Daoy (cell line): Measurements from ENCODE around the gene ITPK1. TPM values are rescaled to one million over a fixed set of nuclear protein-coding genes. Genes with fewer than 3 reads are reported as not detected.

Experiments
- DNase-seq: peaks from one replicate; pipeline ENCODE4 v3.0.0-alpha.2; 2015; ENCODE audit warnings: low read depth
- total RNA-seq: library from RNA; depleted of rRNA; stranded (reverse); fragments of >200 nt; shearing (Covaris generic); gene quantifications from 2 replicates; pipeline ENCODE4 v1.2.3, GENCODE V29; 2014

ITPK1 gene
- total RNA-seq, 1 experiment from 2014 or later = 14.2 TPM

DNA sequence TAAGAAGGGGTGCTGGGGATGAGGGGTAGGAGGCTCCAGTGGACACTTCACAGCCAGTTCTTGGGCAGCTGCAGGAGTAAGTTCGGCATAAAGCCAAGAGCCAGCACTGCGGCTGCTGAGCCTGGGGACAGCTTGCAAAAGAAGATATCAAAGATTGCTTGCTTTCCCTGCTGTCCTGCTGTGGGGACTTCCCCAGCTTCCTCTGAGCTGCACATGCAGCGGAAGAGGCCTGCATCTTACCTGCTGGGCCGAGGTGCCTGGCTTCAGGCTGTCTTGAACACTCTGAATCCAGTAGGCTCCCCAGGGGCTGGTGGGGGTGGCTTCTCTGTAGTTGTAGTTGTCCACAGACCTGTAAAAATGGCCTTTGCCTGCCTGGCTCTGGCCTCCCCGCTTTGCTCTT is 191.5 kb downstream of the ITPK1 start:
- no peak for DNase-seq

- DNase-seq = no peak
Measured at GRCh38 chr14:92923744-92924103, 192.0 kb downstream of the ITPK1 start.

- peak; percentile 77 for DNase-seq
Measured at GRCh38 chr14:92922883-92923743, 192.6 kb downstream of the ITPK1 start, which contains the start of gene CHGA. Gene CHGA, plus strand, starts transcription at chr14:92923150. Its CDS starts 210 bp downstream, at chr14:92923360.

GRCh38 chr14:92922155-92922735 is 193.5 kb downstream of the ITPK1 start:
- no peak for DNase-seq

GRCh38 chr14:92920001-92920400 is 195.7 kb downstream of the ITPK1 start:
- DNase-seq = no peak

DNA sequence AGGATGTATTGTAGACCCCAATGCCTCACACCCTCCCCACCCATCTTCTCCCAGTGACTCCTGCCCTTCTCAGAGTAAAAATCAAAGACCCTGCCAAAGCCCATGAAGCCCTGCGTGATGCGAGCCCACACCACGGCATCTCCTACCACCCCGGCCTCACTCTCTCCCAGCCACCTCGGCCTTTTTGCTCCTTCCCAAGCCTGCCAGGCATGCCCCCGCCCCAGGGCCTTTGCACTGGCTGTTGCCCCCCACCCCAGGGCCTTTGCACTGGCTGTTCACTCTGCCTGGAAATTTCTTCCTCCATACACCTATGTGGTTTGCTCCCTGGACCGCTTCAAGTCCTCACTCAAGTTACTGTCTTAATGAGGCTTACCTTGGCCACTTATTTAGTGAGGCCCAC is 197.8 kb downstream of the ITPK1 start:
- no peak for DNase-seq

DNA sequence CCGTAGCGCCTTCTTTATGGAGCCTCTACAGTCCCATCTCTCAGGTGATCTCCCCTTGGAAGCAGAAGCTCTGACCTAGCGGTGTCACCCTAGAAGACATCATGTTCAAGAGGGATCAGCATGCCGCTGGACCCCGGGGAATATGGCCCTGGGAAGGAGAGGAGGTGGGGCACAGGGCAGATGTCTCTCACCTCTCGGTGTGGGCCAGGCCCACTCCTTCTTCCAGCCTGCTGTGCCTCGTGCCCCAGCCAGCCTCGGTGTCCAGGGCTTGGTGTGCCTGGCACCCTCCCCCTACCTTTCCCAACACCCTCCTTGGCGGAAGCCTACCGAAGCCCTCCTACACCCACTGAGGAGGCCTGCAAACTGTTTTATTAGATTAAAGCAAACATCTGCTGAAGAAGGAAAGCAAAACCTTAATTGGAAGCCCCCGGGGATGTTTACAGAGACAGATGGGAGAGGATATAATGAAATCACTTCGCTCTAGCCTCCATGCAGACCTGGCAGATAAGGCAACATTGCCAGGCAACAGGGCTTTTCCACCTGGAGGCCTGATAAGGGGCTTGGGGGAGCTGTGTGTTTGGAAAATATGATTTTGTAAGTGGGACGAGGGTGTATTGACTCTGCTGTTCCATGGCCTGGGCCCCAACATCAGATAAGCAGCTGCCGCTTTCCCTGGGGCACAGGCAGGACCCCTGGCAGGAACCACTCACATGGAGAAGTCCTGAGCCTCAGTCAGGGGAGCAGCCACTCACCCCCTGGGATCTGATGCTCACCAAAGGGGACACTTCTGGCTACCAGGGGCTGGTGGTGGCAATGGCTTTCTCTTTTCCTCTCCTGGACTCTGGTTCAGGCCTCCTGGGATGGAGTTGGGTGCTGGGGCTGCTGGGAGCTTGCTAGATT is 198.4 kb downstream of the ITPK1 start:
- no peak for DNase-seq

GRCh38 chr14:92916201-92916600 is 199.5 kb downstream of the ITPK1 start:
- no peak for DNase-seq

GRCh38 chr14:92914087-92914656 is 201.6 kb downstream of the ITPK1 start:
- DNase-seq = peak; percentile 37

- DNase-seq = no peak
Measured at GRCh38 chr14:92907316-92907911, 208.3 kb downstream of the ITPK1 start.

GRCh38 chr14:92906823-92907222 is 208.9 kb downstream of the ITPK1 start:
- no peak for DNase-seq

- no peak for DNase-seq
Measured at GRCh38 chr14:92906420-92906819, 209.3 kb downstream of the ITPK1 start.

DNA sequence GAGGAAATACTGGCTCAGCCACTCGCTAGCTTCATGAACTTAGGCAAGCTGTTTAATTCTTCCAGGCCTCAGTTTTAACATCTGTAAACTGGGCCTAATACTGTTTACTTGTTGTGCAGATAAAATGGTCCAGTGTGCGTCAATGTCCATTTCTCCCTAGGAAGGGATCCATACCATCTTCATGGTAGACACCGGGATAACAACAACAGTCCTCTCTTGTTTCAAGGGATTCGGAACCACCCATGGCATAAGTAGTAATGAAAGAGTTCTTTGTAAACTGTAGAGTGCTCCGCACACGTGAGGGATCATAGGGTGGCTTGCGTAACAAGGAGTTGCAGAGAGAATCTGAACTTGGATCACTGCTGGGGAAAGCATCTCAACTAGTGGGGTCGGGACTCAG is 210.1 kb downstream of the ITPK1 start:
- DNase-seq = no peak

GRCh38 chr14:92903359-92903758 is 212.4 kb downstream of the ITPK1 start:
- no peak for DNase-seq

DNA sequence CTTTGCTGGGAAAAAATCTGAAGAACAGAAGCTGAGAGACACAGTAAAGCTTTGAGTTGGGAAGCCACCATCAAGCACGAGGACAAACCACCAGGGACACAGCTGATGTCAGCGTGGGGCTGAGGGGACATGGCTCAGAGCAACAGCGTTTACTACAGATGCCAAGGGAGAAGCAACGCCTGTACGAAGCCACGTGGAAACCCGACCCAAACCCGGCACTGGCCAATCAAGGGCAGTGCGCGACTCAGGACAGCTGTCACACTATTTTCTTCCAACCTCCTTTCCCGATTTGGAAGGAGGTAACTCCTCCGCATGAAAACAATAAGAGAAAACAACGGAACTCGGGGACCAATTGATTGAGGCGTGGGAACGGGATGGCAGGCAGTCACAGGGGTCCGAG is 213.0 kb downstream of the ITPK1 start:
- DNase-seq = no peak

DNA sequence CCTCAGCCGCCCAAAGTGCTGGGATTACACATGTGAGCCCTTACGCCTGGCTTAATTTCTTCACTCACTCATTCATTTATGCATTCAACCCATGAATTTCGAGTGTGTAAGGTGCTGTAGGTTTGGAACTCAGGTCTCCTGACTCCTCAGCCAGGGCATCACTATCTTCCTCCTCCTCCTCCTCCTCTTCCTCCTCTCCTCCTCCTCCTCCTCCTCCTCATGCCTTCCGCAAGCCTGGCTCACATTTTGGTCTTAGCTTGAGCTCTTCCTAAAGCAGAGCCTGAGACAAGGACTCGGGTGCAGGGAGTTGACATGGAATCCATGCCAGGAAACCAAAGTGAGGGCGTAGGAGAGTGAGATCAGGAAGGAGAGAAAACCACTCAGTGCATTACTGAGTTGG is 213.5 kb downstream of the ITPK1 start:
- DNase-seq = no peak

- no peak for DNase-seq
Measured at GRCh38 chr14:92900660-92901059, 215.1 kb downstream of the ITPK1 start.

DNA sequence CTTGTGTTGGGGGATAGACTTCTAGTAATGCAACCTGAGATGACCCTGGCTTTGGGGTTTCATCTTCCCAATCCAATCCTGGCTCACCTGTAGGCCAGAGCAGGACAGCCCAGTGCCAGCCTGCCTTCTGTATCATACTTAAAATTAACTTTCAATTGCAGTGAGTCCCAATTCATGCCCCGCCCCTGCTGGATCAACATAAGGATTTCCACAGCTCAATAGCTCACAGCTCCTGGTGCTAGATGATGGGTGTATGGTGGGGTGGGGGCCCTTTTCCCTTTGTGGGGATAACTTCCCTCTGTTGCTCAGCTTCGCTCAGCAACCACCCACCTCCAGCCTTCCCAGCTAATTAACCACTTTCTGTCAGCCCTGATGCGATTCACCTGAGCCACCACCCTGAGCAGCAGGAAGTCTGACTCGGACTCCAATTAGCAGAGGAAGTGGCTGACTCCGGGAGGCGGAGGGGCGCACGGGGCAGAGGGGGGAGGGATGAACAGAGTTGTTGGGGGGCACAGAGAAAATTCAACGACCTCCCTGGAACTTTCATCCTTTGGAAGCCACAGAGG is 217.1 kb downstream of the ITPK1 start:
- no peak for DNase-seq

DNA sequence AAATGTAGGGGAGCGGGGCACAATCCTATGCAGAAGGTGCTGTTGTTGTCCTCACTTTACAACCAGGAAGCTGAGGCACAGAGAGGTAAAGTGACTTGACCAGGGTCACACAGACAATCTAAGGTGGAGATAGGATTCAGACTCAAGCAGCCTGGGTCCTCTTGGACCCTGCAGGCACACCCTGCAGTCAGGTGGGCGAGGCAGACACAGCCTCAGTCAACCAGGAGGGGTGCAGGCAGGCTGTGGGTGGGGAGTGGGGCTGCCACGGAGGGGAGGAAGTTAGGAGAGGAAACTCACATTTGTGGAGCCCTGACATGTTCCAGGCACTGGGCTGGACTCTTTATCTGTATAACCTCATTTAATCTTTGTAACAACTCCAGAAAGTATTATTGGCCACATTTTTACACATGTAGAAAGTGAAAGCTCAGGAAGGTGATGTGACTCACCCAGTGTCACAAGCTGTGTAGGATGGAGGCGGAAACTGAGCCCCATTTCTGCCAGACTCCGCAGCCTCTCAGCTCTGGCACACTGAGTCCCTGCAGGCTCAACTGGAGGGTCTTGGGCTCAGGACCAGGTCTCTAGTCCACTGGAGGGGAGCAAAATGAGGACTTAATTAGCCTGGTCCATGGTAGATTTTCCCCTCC is 217.7 kb downstream of the ITPK1 start:
- peak; percentile 33 for DNase-seq

DNA sequence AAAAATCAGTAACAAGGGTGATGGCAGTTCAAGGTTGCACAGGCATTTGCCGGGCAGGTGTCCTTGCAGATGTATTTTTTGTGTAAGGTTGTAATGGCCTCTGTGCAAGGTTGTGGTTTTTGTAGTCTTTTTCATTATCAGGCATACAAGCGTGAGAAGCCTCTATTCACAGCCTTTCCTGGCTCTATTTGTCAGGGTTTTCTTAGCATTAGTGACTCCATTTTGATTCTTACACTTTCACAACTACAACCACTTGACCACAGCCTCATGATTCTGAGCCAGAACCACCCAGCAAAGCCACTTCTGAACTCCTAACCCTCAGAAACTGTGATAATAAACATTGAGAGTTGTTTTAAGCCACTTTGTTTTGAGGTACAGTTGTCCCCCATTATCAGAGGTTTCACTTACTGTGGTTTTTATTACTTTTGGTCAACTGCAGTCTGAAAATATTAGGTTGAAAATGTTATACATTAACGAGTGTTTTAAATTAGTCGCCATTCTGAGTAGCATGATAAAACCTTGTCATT is 220.3 kb downstream of the ITPK1 start:
- DNase-seq = no peak
